Kidney epithelial cell (primary cell): Measurements from ENCODE around the gene CMPK2. TPM values are rescaled to one million over a fixed set of nuclear protein-coding genes. Genes with fewer than 3 reads are reported as not detected.

Experiments used
- DNase-seq: peaks from one replicate; pipeline ENCODE4 v3.0.0-alpha.2; 2010; ENCODE audit warnings: low read depth
- H3K27me3 ChIP-seq: 2 replicates; pipeline ENCODE4 v1.6.0; 2011; ENCODE audit warnings: low read length; ENCODE audit not compliant: control insufficient read depth, insufficient read depth
- H3K36me3 ChIP-seq: 2 replicates; pipeline ENCODE4 v1.5.1; 2011; ENCODE audit warnings: low read length; ENCODE audit not compliant: control insufficient read depth, insufficient read depth
- H3K4me3 ChIP-seq: 2 replicates; pipeline ENCODE4 v1.5.1; 2011; ENCODE audit warnings: low read depth, mild to moderate bottlenecking, control low read depth, low read length
- CTCF ChIP-seq: IDR thresholded peaks from 2 replicates; pipeline ENCODE4 v1.5.1; 2011; ENCODE audit warnings: mild to moderate bottlenecking, moderate library complexity, low read length, control low read depth, inconsistent platforms; ENCODE audit not compliant: insufficient read depth, poor library complexity, severe bottlenecking
- total RNA-seq: library from RNA; depleted of rRNA; stranded (reverse); fragments of >200 nt; gene quantifications from 2 replicates; pipeline ENCODE4 v1.2.3, GENCODE V29; 2015

Gene CMPK2
- total RNA-seq, 1 donor from 2014 or later, result 9.0 TPM

- Histone ChIP-seq H3K27me3 (no peaks in the 10 kb centered on the region), H3K36me3 (no peaks in the 10 kb centered on the region), H3K4me3 (no peak overlapping the region)
- TF ChIP-seq CTCF, result no peak
- no peak for DNase-seq
These were observed 46.0 kb downstream of the CMPK2 start for GRCh38 chr2:6819668-6820067.

GRCh38 chr2:6818012-6818411 is 47.7 kb downstream of the CMPK2 start:
- Histone ChIP-seq H3K4me3 (no peak overlapping the region), H3K36me3 (no peaks in the 10 kb centered on the region), H3K27me3 (no peaks in the 10 kb centered on the region)
- DNase-seq, result no peak
- no peak for TF ChIP-seq CTCF

- no peaks in the 10 kb centered on the region for H3K27me3 ChIP-seq
- H3K4me3 ChIP-seq, result no peak overlapping the region
- no peaks in the 10 kb centered on the region for H3K36me3 ChIP-seq
- no peak for TF ChIP-seq CTCF
- DNase-seq, result no peak
These were observed 50.8 kb downstream of the CMPK2 start for GRCh38 chr2:6814869-6815268.

- no peak for TF ChIP-seq CTCF
- Histone ChIP-seq H3K4me3 (no peak overlapping the region), H3K27me3 (no peaks in the 10 kb centered on the region), H3K36me3 (no peaks in the 10 kb centered on the region)
- DNase-seq, result no peak
These were observed 51.4 kb downstream of the CMPK2 start for GRCh38 chr2:6814312-6814711.

GRCh38 chr2:6813573-6813972 is 52.1 kb downstream of the CMPK2 start:
- Histone ChIP-seq H3K4me3 (no peak overlapping the region), H3K27me3 (no peaks in the 10 kb centered on the region), H3K36me3 (no peaks in the 10 kb centered on the region)
- no peak for DNase-seq
- no peak for TF ChIP-seq CTCF

- Histone ChIP-seq H3K27me3 (no peaks in the 10 kb centered on the region), H3K4me3 (no peak overlapping the region), H3K36me3 (no peaks in the 10 kb centered on the region)
- DNase-seq, result no peak
- TF ChIP-seq CTCF, result no peak
These were observed 52.7 kb downstream of the CMPK2 start for GRCh38 chr2:6812857-6813530.
